GM12891 (cell line): ENCODE measurements around the gene FAM9C.

Source experiments
- POLR2AphosphoS5 ChIP-seq: IDR thresholded peaks from 2 replicates; pipeline ENCODE4 v1.6.1; 2011; ENCODE audit warnings: low read depth, low read length, control low read depth
- TAF1 ChIP-seq: IDR thresholded peaks from 2 replicates; pipeline ENCODE4 v1.6.1; 2011; ENCODE audit warnings: low read depth, low read length, control low read depth

DNA sequence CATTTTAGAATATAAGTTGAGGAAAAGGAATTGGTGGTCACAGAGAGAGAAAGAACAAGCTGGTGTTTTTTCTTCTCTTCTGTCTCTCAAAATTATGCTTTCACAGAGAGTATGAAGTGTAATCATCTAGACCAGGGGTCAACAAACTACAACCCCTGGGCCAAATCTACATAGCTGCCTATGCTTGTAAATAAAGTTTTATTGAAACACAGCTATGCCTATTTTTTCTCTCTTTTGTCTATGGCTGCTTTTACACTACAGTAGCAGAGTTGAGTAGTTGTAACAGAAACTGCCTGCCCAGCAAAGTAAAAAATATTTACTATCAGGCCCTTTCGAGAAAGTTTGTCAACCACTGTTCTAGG is 6.7 kb upstream of the FAM9C start:
- TF ChIP-seq POLR2AphosphoS5 (no peak), TAF1 (no peak)
